HCT116 (cell line): ENCODE results near the gene TMC1. TPM values are rescaled to one million over a fixed set of nuclear protein-coding genes. Genes with fewer than 3 reads are reported as not detected.

Experiments used
- ATAC-seq: fragments of 200-7000 bp; cut with Tn5 transposase; 2 replicates; pipeline ENCODE4 v1.9.1; 2020; ENCODE audit warnings: mild to moderate bottlenecking, moderate library complexity
- BruUV-seq: library from RNA; stranded (reverse); fragments of 400-500 nt; replicated peaks from 2 replicates; lab custom pipeline; 2021; lab: Mats Ljungman, UMichigan
- CTCF ChIA-PET: fragments of 300-600 bp; sonication (Branson Sonifier 250); formaldehyde crosslinking; loops from one replicate; lab custom pipeline; 2021; ENCODE audit warnings: antibody characterized with exemption; lab: Charles Lee
- POLR2A ChIA-PET: fragments of 300-600, 350-600 bp; sonication (Branson Sonifier 250); formaldehyde crosslinking; loops from one replicate; lab custom pipeline; 2021; ENCODE audit warnings: antibody characterized with exemption; lab: Charles Lee
- RAD21 ChIA-PET, 2 experiments: fragments of 300-600 bp; sonication (Branson Sonifier 250); formaldehyde crosslinking; loops; one replicate each; lab custom pipeline; 2023; ENCODE audit warnings: low total read pairs in 2 of 2; ENCODE audit not compliant: uncharacterized antibody in 2 of 2, unreplicated experiment in 2 of 2, low non-redundant PET in 1 of 2; lab: Charles Lee
- DNase-seq: peaks from one replicate; pipeline ENCODE4 v3.0.0-alpha.2; 2010; ENCODE audit warnings: low read depth, low spot score
- H2AFZ ChIP-seq: fragments of 200-600 bp; shearing (Covaris generic), sonication (generic); 2 replicates; pipeline ENCODE4 v1.6.1; 2017; ENCODE audit warnings: low read depth, mixed run types, mixed read lengths, antibody characterized with exemption, low read length; ENCODE audit not compliant: poor library complexity, severe bottlenecking
- H3K27ac ChIP-seq: 2 replicates; pipeline ENCODE4 v1.5.1; 2012; ENCODE audit warnings: low read depth, low read length
- H3K27me3 ChIP-seq: fragments of 200-600 bp; sonication (generic); 2 replicates; pipeline ENCODE4 v1.6.1; 2016; ENCODE audit warnings: mixed run types, low read length, mixed read lengths; ENCODE audit not compliant: insufficient read depth
- H3K36me3 ChIP-seq, 2 experiments: fragments of 200-500 bp in 1 of 2; fragments of 200-600 bp in 1 of 2; sonication (Bioruptor generic) in 1 of 2; sonication (generic) in 1 of 2; 2 replicates each; pipeline versions ENCODE4 v1.5.1 to v1.6.1; 2014 to 2016; ENCODE audit warnings: low read length in 2 of 2, inconsistent platforms in 1 of 2, mixed read lengths in 1 of 2, mixed run types in 1 of 2; ENCODE audit not compliant: insufficient read depth in 2 of 2, control insufficient read depth in 1 of 2
- H3K4me1 ChIP-seq, 2 experiments: fragments of 200-600 bp in 1 of 2; sonication (generic) in 1 of 2; 2 replicates each; pipeline versions ENCODE4 v1.5.1 to v1.6.1; 2012 to 2017; ENCODE audit warnings: low read length in 2 of 2, inconsistent platforms in 1 of 2, mild to moderate bottlenecking in 1 of 2, mixed read lengths in 1 of 2, mixed run types in 1 of 2, moderate library complexity in 1 of 2; ENCODE audit not compliant: insufficient read depth in 2 of 2, control insufficient read depth in 1 of 2
- H3K4me2 ChIP-seq: fragments of 200-600 bp; sonication (generic); 2 replicates; pipeline ENCODE4 v1.6.1; 2017; ENCODE audit warnings: mixed run types, low read length, mixed read lengths
- H3K4me3 ChIP-seq, 2 experiments: fragments of 200-600 bp in 1 of 2; sonication (generic) in 1 of 2; replicated peaks in 1 of 2; 2 replicates each; pipeline ENCODE4 v1.5.1; 2011 to 2016; ENCODE audit warnings: low read length in 2 of 2, control low read depth in 1 of 2, low read depth in 1 of 2, mild to moderate bottlenecking in 1 of 2, mixed read lengths in 1 of 2, mixed run types in 1 of 2
- H3K79me2 ChIP-seq: fragments of 200-600 bp; sonication (generic); 2 replicates; pipeline ENCODE4 v1.6.1; 2017; ENCODE audit warnings: mild to moderate bottlenecking, mixed run types, low read length, moderate library complexity, mixed read lengths; ENCODE audit not compliant: insufficient read depth
- H3K9ac ChIP-seq: fragments of 200-600 bp; sonication (generic); 2 replicates; pipeline ENCODE4 v1.6.1; 2016; ENCODE audit warnings: low read length, mixed read lengths
- H3K9me2 ChIP-seq: fragments of 200-600 bp; sonication (generic), shearing (Covaris generic); 2 replicates; pipeline ENCODE4 v1.6.1; 2017; ENCODE audit warnings: mixed run types, mild to moderate bottlenecking, moderate library complexity; ENCODE audit not compliant: insufficient read depth
- H3K9me3 ChIP-seq, 2 experiments: fragments of 200-500 bp in 1 of 2; fragments of 200-600 bp in 1 of 2; sonication (Bioruptor generic) in 1 of 2; sonication (generic) in 1 of 2; 2 replicates each; pipeline ENCODE4 v1.6.1; 2014 to 2017; ENCODE audit warnings: low read length in 2 of 2, mixed read lengths in 2 of 2, inconsistent platforms in 1 of 2, low read depth in 1 of 2, mild to moderate bottlenecking in 1 of 2, mixed run types in 1 of 2, moderate library complexity in 1 of 2; ENCODE audit not compliant: control insufficient read depth in 1 of 2, insufficient read depth in 1 of 2
- H4K20me1 ChIP-seq: fragments of 200-600 bp; sonication (generic), shearing (Covaris generic); 2 replicates; pipeline ENCODE4 v1.6.1; 2017; ENCODE audit warnings: mixed run types, mild to moderate bottlenecking, moderate library complexity; ENCODE audit not compliant: insufficient read depth
- ATF3 ChIP-seq: IDR thresholded peaks from 2 replicates; pipeline ENCODE4 v1.6.1; 2012
- CEBPB ChIP-seq: IDR thresholded peaks from 2 replicates; pipeline ENCODE4 v1.6.1; 2012; ENCODE audit warnings: low read depth
- CTCF ChIP-seq, 3 experiments: fragments of 200-600 bp in 1 of 3; sonication (generic) in 1 of 3; IDR thresholded peaks in 2 of 3; conservative IDR thresholded peaks in 1 of 3; 2 replicates each; pipeline ENCODE4 v1.5.1; 2012 to 2017; ENCODE audit warnings: low read depth in 2 of 3, low read length in 2 of 3, antibody characterized with exemption in 1 of 3, borderline replicate concordance in 1 of 3, control low read depth in 1 of 3, mild to moderate bottlenecking in 1 of 3, mixed read lengths in 1 of 3, mixed run types in 1 of 3, moderate library complexity in 1 of 3; ENCODE audit not compliant: insufficient read depth in 1 of 3
- EGR1 ChIP-seq: IDR thresholded peaks from 2 replicates; pipeline ENCODE4 v1.6.1; 2012; ENCODE audit warnings: low read depth
- EZH2 ChIP-seq: fragments of 200-600 bp; sonication (generic); IDR thresholded peaks from 2 replicates; pipeline ENCODE4 v1.6.1; 2017; ENCODE audit warnings: antibody characterized with exemption, mixed run types
- JUND ChIP-seq: IDR thresholded peaks from 2 replicates; pipeline ENCODE4 v1.6.1; 2012
- MAX ChIP-seq: IDR thresholded peaks from 2 replicates; pipeline ENCODE4 v1.6.1; 2012
- POLR2AphosphoS5 ChIP-seq: IDR thresholded peaks from 2 replicates; pipeline ENCODE4 v1.6.1; 2011; ENCODE audit warnings: mild to moderate bottlenecking, low read depth, low read length, moderate library complexity
- REST ChIP-seq: IDR thresholded peaks from 2 replicates; pipeline ENCODE4 v1.6.1; 2012; ENCODE audit warnings: low read depth
- SIN3A ChIP-seq: IDR thresholded peaks from 2 replicates; pipeline ENCODE4 v1.6.1; 2012; ENCODE audit warnings: low read depth
- YY1 ChIP-seq: IDR thresholded peaks from 2 replicates; pipeline ENCODE4 v1.6.1; 2011; ENCODE audit warnings: low read length, low read depth, moderate library complexity, mild to moderate bottlenecking; ENCODE audit not compliant: insufficient replicate concordance; ENCODE audit errors: extremely low read depth
- ZBTB33 ChIP-seq: IDR thresholded peaks from 2 replicates; pipeline ENCODE4 v1.6.1; 2011; ENCODE audit warnings: mild to moderate bottlenecking, low read length, moderate library complexity; ENCODE audit not compliant: insufficient replicate concordance; ENCODE audit errors: extremely low read depth
- ZFX ChIP-seq: fragments of 450-650 bp; IDR thresholded peaks from 2 replicates; pipeline ENCODE4 v1.6.1; 2017
- ZNF274 ChIP-seq: fragments of 200-500 bp; sonication (Bioruptor generic); IDR thresholded peaks from 2 replicates; pipeline ENCODE4 v1.6.1; 2014; ENCODE audit warnings: mild to moderate bottlenecking, low read depth, low read length, inconsistent platforms
- intact Hi-C: fragments of 100-400 bp; cut with micrococcal nuclease; formaldehyde crosslinking; loops from 2 replicates; pipeline ENCODE4 v1.10.0; 2022
- total RNA-seq: library from RNA; stranded (reverse); gene quantifications from one replicate; pipeline ENCODE4 v1.2.1, GENCODE V29; 2021; ENCODE audit not compliant: unreplicated experiment

TMC1 gene
- total RNA-seq, 1 experiment from 2014 or later = 0.57 TPM

- no TSS peak for BruUV-seq
- Histone ChIP-seq H3K4me1 (peaks cover 8 to 21% of the 10 kb centered on the region in 2 experiments; a peak in 3 of 4 replicates), H3K9me2 (no peaks in the 10 kb centered on the region), H4K20me1 (no peaks in the 10 kb centered on the region), H3K36me3 (no peaks in the 10 kb centered on the region), H3K27me3 (no peaks in the 10 kb centered on the region), H3K4me2 (no peak overlapping the region), H3K9me3 (no peaks in the 10 kb centered on the region), H3K27ac (no peak overlapping the region), H3K79me2 (no peaks in the 10 kb centered on the region), H3K9ac (no peak overlapping the region), H2AFZ (peak overlapping the region; percentile 92), H3K4me3 (no peak overlapping the region)
- DNase-seq = no peak
- POLR2A ChIA-PET = no interaction called here
- CTCF ChIA-PET = interaction anchor here (0.8 to 4.6 kb wide), 5 partner anchors 14 to 344 kb away, joined by 3 to 46 read pairs (median 17); no protein-coding TSS in a partner anchor
- no peak for ATAC-seq
- RAD21 ChIA-PET = no interaction called here
- no peak for TF ChIP-seq MAX
- no peak for TF ChIP-seq SIN3A
- no peak for TF ChIP-seq ATF3
- no peak for TF ChIP-seq CEBPB
- TF ChIP-seq POLR2AphosphoS5 = no peak
- no peak for TF ChIP-seq REST
- no peak for TF ChIP-seq EGR1
- TF ChIP-seq EZH2 = no peak
- no peak for TF ChIP-seq JUND
- TF ChIP-seq ZFX = no peak
- no peak for TF ChIP-seq ZBTB33
- TF ChIP-seq YY1 = no peak
- no peak for TF ChIP-seq ZNF274
- no peak for TF ChIP-seq CTCF (IDR thresholded peaks at IDR 0.05 in 2 of 3, conservative IDR thresholded peaks at IDR 0.05 in 1 of 3; ENCODE audit: borderline replicate concordance in 1 of 3, insufficient read depth in 1 of 3, low read depth in 2 of 3, low read length in 2 of 3)
- intact Hi-C loops = loop anchor here (2.0 to 5.0 kb wide), 5 partner anchors 21 to 341 kb away; no protein-coding TSS in a partner anchor
Observed at GRCh38 chr9:72855890-72856523, 334.6 kb downstream of the TMC1 start.
